ENCODE measurements around the gene APLP2.

The APLP2 gene

DNA sequence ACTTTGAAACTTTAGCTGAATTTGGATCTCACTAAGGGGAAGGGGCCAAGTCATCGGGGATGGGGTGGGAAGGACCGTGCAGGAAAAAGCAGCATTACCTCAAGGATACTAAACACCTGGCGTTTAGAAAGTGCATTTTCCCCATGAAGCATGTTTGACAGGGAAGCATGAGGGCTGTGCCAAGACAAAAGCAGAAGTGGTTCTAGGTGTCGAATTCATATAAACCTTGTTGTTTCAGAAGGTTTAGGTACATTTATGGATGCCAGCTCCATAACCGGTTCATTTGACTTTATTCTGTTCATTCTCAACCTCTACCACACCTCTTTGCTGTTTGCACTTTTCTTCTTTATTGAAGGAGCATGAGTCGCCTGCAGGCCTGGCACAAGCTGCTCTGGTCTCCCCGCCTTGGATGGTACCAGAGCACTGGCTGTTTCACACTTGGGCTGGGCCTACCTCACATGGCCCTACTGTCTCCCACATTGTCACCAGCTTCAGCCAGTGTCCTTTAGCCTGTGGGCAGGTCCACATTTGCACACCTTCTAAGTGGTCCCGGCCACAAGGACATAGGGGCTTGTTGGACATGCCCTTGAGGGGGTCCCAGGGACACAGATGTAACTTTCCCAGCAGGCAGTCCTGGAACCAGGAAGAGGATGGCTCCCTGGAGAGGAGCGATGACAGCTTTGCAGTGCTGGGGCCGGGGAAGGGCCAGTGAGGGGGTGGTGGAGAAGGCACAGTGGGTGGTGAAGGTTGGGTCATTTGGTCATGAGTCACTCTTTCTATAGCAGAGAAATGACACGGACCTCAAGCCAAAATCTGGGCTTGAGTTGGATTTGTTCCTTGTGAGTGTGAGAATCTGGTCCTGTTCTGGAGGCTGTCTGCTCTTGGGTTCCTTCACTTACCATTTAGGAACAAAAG, 86.7 kb downstream of the APLP2 start:
- no peak overlapping the region for H3K9ac ChIP-seq (ENCODE audit: low read length)
- no peak overlapping the region for H2AFZ ChIP-seq (ENCODE audit: low read depth, low read length)
- H3K4me2 ChIP-seq (ENCODE audit: low read length) = peak overlapping the region; percentile 43
- no peak overlapping the region for H3K4me3 ChIP-seq (ENCODE audit: low read length)
- H3K36me3 ChIP-seq (replicated peaks; ENCODE audit: low read depth, low read length) = no peaks in the 10 kb centered on the region
- no peaks in the 10 kb centered on the region for H4K20me1 ChIP-seq (ENCODE audit: insufficient read depth, low read length)
- H3K79me2 ChIP-seq (ENCODE audit: low read length) = peaks cover 15% of the 10 kb centered on the region
- peaks cover 50% of the 10 kb centered on the region for H3K4me1 ChIP-seq (ENCODE audit: low read length)
- no peak overlapping the region for H3K27ac ChIP-seq (ENCODE audit: low read length)
- no peak for TF ChIP-seq EZH2phosphoT487 (IDR thresholded peaks at IDR 0.05; ENCODE audit: low read depth)
- TF ChIP-seq, protein P1, sequence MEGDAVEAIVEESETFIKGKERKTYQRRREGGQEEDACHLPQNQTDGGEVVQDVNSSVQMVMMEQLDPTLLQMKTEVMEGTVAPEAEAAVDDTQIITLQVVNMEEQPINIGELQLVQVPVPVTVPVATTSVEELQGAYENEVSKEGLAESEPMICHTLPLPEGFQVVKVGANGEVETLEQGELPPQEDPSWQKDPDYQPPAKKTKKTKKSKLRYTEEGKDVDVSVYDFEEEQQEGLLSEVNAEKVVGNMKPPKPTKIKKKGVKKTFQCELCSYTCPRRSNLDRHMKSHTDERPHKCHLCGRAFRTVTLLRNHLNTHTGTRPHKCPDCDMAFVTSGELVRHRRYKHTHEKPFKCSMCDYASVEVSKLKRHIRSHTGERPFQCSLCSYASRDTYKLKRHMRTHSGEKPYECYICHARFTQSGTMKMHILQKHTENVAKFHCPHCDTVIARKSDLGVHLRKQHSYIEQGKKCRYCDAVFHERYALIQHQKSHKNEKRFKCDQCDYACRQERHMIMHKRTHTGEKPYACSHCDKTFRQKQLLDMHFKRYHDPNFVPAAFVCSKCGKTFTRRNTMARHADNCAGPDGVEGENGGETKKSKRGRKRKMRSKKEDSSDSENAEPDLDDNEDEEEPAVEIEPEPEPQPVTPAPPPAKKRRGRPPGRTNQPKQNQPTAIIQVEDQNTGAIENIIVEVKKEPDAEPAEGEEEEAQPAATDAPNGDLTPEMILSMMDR (IDR thresholded peaks at IDR 0.05; ENCODE audit: low read depth, low read length) = no peak
- no peaks in the 10 kb centered on the region for H3K9me3 ChIP-seq (ENCODE audit: insufficient read depth, low read length)
- H3K27me3 ChIP-seq (ENCODE audit: low read depth, low read length) = peaks cover 24% of the 10 kb centered on the region

DNA sequence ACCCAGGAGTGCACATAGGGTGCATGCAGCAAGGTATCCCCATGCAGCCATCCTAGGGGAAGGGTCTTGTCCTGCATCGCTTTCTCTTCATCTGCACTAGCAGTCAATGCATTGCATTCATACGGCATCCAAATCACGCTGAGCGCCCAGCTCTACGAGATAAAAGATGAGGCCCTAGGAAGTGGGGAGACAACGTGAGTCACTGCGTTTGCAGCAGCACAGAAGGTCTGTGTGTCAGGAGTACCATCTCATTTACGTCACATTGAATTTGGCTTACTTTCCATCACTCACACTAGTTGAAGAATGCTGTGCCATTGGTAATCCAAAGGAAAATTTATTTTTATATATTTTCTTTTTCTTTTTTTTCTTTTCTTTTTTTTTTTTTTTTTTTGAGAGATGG, 87.4 kb downstream of the APLP2 start:
- Histone ChIP-seq H4K20me1 (ENCODE audit: insufficient read depth, low read length) (peaks cover 6% of the 10 kb centered on the region; the same call in 1 of the 2 replicates), H3K79me2 (ENCODE audit: low read length) (peaks cover 22% of the 10 kb centered on the region), H3K4me3 (ENCODE audit: low read length) (no peak overlapping the region), H3K36me3 (replicated peaks; ENCODE audit: low read depth, low read length) (no peaks in the 10 kb centered on the region), H3K9ac (ENCODE audit: low read length) (no peak overlapping the region), H3K9me3 (ENCODE audit: insufficient read depth, low read length) (no peaks in the 10 kb centered on the region), H2AFZ (ENCODE audit: low read depth, low read length) (no peak overlapping the region), H3K4me1 (ENCODE audit: low read length) (peaks cover 50% of the 10 kb centered on the region), H3K4me2 (ENCODE audit: low read length) (no peak overlapping the region), H3K27me3 (ENCODE audit: low read depth, low read length) (peaks cover 24% of the 10 kb centered on the region), H3K27ac (ENCODE audit: low read length) (no peak overlapping the region)
- no peak for TF ChIP-seq EZH2phosphoT487 (IDR thresholded peaks at IDR 0.05; ENCODE audit: low read depth)
- TF ChIP-seq, protein P1 (IDR thresholded peaks at IDR 0.05; ENCODE audit: low read depth, low read length) = no peak

DNA sequence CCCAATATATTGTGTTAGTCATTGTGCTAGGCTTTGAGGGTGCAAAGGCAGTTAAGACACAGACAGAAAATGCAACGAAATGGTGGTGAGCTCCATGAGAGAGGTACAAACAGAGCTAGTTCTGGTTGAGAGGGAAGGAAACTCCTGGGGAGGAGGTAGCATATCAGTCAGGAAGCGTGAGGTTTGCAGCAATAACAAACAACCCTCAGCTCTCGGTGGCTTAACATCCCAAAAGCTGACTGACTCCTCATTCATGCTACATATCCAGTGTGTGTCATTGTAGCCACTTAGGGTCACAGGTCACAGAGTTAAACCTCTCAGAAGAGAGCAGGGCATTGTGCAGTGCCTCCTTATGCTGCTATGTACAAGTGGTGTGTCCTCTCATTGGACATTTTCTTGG, 88.1 kb downstream of the APLP2 start:
- peaks cover 53% of the 10 kb centered on the region for H3K4me1 ChIP-seq (ENCODE audit: low read length)

DNA sequence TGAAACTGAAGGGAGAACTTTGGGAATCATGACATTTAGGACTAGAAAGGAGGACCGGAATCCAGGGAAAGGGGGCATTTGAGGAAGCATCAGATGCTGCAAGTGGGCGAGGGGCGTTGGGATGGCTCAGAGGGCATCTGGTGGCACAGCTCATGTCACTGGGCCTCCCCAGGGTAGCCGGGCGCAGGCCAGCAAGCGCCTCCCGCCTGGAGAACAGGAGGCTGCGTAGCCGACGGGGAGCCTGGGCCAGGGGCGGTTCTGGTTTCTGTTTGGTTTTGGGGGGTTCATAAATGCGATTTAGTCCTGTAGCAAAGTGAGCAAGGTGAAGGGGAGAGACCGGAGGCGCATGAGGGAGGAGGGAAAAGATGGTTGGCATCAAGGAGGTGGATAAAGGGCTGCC, 89.4 kb downstream of the APLP2 start:
- H3K79me2 ChIP-seq (ENCODE audit: low read length) = peaks cover 42% of the 10 kb centered on the region
- H3K27ac ChIP-seq (ENCODE audit: low read length) = no peak overlapping the region
- H2AFZ ChIP-seq (ENCODE audit: low read depth, low read length) = no peak overlapping the region
- H3K36me3 ChIP-seq (replicated peaks; ENCODE audit: low read depth, low read length) = peaks cover 6% of the 10 kb centered on the region
- H3K27me3 ChIP-seq (ENCODE audit: low read depth, low read length) = peaks cover 24% of the 10 kb centered on the region
- H4K20me1 ChIP-seq (ENCODE audit: insufficient read depth, low read length) = peaks cover 24% of the 10 kb centered on the region; the same call in 1 of the 2 replicates
- H3K9me3 ChIP-seq (ENCODE audit: insufficient read depth, low read length) = no peaks in the 10 kb centered on the region
- no peak overlapping the region; the same call in 1 of the 2 replicates for H3K9ac ChIP-seq (ENCODE audit: low read length)
- H3K4me2 ChIP-seq (ENCODE audit: low read length) = peak overlapping the region; percentile 90
- no peak for TF ChIP-seq EZH2phosphoT487 (IDR thresholded peaks at IDR 0.05; ENCODE audit: low read depth)
- TF ChIP-seq, protein P1 (IDR thresholded peaks at IDR 0.05; ENCODE audit: low read depth, low read length) = no peak
- peaks cover 53% of the 10 kb centered on the region for H3K4me1 ChIP-seq (ENCODE audit: low read length)
- H3K4me3 ChIP-seq (ENCODE audit: low read length) = peak overlapping the region; percentile 80

More for the DNA sequence above, 88.1 kb downstream of the APLP2 start:
- Histone ChIP-seq H3K36me3 (replicated peaks; ENCODE audit: low read depth, low read length) (peaks cover under 1% of the 10 kb centered on the region), H3K27me3 (ENCODE audit: low read depth, low read length) (peaks cover 24% of the 10 kb centered on the region), H3K9ac (ENCODE audit: low read length) (no peak overlapping the region), H2AFZ (ENCODE audit: low read depth, low read length) (no peak overlapping the region), H3K27ac (ENCODE audit: low read length) (no peak overlapping the region), H3K4me2 (ENCODE audit: low read length) (no peak overlapping the region), H3K4me3 (ENCODE audit: low read length) (no peak overlapping the region), H3K79me2 (ENCODE audit: low read length) (peaks cover 29% of the 10 kb centered on the region), H3K9me3 (ENCODE audit: insufficient read depth, low read length) (no peaks in the 10 kb centered on the region), H4K20me1 (ENCODE audit: insufficient read depth, low read length) (peaks cover 12% of the 10 kb centered on the region; the same call in 1 of the 2 replicates)
- TF ChIP-seq, protein P1 (IDR thresholded peaks at IDR 0.05; ENCODE audit: low read depth, low read length) = no peak
- TF ChIP-seq EZH2phosphoT487 (IDR thresholded peaks at IDR 0.05; ENCODE audit: low read depth) = no peak

Measured in OCI-LY3 (cell line).